ENCODE data around the gene FAR2.
"Not testable (repeated sequence)": the region's sequence is repeated elsewhere in the genome, so short reads cannot be mapped to it uniquely, and the experiment has no call there.

FAR2 gene

DNA sequence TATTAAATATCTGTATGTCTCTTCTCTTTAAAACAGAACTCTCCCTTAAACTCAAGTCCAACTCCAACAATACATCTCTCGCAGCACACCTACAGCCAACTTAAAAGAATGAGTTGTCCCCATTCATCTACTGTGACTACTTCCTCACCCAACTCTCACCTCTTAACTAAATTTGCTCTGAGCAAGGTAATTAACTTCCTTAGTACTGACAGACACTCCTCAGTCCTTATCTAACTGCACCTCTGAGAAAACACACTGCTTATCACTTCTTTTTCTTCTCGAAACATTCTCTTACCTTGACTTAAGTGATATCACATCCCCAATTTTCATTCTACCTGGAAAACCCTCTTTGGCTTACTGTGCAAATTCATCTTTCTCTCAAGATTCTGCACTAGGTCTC lies 224.9 kb downstream of the FAR2 start:
- Histone ChIP-seq H3K27me3 (no peaks in the 10 kb centered on the region), H3K4me3 (ENCODE audit: low read depth, low read length) (no peak overlapping the region)

GRCh38 chr12:29374913-29375312 lies 225.8 kb downstream of the FAR2 start:
- DNase-seq, result no peak
- Histone ChIP-seq H3K4me1 (no peaks in the 10 kb centered on the region), H3K4me3 (ENCODE audit: low read depth, low read length) (no peak overlapping the region), H3K36me3 (peaks cover 17% of the 10 kb centered on the region), H3K27me3 (no peaks in the 10 kb centered on the region), H3K9me3 (no peaks in the 10 kb centered on the region)
- TF ChIP-seq, protein P1, sequence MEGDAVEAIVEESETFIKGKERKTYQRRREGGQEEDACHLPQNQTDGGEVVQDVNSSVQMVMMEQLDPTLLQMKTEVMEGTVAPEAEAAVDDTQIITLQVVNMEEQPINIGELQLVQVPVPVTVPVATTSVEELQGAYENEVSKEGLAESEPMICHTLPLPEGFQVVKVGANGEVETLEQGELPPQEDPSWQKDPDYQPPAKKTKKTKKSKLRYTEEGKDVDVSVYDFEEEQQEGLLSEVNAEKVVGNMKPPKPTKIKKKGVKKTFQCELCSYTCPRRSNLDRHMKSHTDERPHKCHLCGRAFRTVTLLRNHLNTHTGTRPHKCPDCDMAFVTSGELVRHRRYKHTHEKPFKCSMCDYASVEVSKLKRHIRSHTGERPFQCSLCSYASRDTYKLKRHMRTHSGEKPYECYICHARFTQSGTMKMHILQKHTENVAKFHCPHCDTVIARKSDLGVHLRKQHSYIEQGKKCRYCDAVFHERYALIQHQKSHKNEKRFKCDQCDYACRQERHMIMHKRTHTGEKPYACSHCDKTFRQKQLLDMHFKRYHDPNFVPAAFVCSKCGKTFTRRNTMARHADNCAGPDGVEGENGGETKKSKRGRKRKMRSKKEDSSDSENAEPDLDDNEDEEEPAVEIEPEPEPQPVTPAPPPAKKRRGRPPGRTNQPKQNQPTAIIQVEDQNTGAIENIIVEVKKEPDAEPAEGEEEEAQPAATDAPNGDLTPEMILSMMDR (IDR thresholded peaks at IDR 0.05; ENCODE audit: low read depth, low read length), result no peak

More for the DNA sequence above, 224.9 kb downstream of the FAR2 start:
- TF ChIP-seq, protein P1 (IDR thresholded peaks at IDR 0.05; ENCODE audit: low read depth, low read length), result no peak
- DNase-seq, result no peak
- Histone ChIP-seq H3K36me3 (peaks cover 21% of the 10 kb centered on the region), H3K9me3 (no peaks in the 10 kb centered on the region), H3K4me1 (no peaks in the 10 kb centered on the region)

DNA sequence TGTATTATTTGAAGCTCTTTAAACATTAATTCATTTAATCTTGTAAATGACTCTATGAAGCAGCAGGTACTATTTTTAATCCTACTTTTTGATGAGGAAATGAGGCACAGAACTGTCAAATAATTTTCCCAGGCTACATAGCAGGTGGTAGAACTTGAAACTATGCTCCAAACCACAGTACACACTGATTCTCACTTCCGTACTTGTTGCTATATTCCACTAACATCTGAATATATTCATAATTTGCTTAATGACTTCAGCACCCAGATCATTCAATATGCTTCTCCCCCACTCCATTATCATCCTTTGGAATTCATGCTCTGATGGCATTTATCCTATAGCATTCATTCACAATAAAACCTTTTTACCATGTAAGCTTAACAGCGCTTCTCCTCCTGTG lies 227.0 kb downstream of the FAR2 start:
- TF ChIP-seq, protein P1 (IDR thresholded peaks at IDR 0.05; ENCODE audit: low read depth, low read length), result no peak
- H3K4me3 ChIP-seq (ENCODE audit: low read depth, low read length), result no peak overlapping the region
- peaks cover 9% of the 10 kb centered on the region; the same call in 1 of the 2 replicates for H3K36me3 ChIP-seq
- DNase-seq, result no peak
- H3K27me3 ChIP-seq, result no peaks in the 10 kb centered on the region
- H3K9me3 ChIP-seq, result no peaks in the 10 kb centered on the region
- H3K4me1 ChIP-seq, result no peaks in the 10 kb centered on the region

DNA sequence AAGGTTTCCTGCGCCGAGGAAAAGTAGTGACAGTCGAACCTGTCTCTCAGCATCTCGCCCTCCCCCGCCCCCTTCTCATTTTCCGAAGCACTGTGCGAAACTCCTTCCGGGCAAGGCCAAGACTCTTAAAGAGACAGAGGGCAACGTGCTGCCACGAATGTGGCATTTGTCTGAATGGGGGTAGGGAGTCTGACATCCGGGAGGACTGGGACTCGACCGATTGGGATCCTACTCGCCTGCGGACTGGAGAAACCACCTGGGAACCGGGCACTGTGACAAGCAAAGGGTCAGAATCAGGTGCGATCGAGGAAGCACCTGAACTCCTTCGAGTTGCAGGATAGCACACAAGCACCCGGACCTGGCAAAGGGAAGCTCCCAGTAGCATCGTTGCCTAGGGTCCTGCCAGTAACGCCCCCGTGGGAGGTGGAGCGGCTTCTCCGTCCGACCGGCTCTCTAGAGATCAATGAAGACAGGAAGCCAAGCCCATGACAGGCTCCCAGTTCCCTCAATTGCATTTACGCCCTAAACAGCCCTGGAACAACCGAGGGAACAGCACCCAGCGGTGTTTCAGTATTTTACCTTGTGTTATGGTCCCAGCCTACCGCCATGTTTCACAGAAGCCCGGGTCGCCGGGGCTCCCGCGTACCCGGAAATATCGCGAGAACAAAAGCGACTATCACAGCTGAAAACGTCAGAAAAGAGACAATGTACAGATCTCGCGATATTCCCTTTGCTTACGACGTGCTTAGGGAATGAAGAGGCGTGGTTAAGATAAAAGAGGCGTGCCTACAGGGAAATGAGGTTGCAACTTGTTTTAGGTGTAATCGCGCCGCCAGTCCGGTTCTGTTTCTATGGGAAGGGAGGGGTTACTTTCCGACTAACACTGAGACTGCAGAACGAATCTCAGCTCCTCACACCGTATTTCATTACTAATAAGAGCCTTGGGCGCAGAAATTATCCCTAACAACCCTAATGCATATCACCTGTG lies 231.8 kb downstream of the FAR2 start, which contains the start of gene ERGIC2:
TSS of gene ERGIC2 (minus strand) at position 637 of the 988 bp plus-strand sequence. CDS start 9,539 bp downstream, outside the sequence.
- TF ChIP-seq, protein P1 (IDR thresholded peaks at IDR 0.05; ENCODE audit: low read depth, low read length), result no peak
- peak within 1 kb of the TSS; percentile 96 for H3K4me3 ChIP-seq (ENCODE audit: low read depth, low read length)
- peaks cover 6% of the 10 kb centered on the region; the same call in 1 of the 2 replicates for H3K36me3 ChIP-seq
- H3K27me3 ChIP-seq, result no peaks in the 10 kb centered on the region
- DNase-seq, result peak; percentile 92
- no peaks in the 10 kb centered on the region for H3K4me1 ChIP-seq
- no peaks in the 10 kb centered on the region for H3K9me3 ChIP-seq

GRCh38 chr12:29382251-29382650 lies 233.2 kb downstream of the FAR2 start:
- no peaks in the 10 kb centered on the region for H3K9me3 ChIP-seq
- TF ChIP-seq, protein P1 (IDR thresholded peaks at IDR 0.05; ENCODE audit: low read depth, low read length), result no peak
- H3K27me3 ChIP-seq, result no peaks in the 10 kb centered on the region
- H3K4me3 ChIP-seq (ENCODE audit: low read depth, low read length), result no peak overlapping the region
- no peaks in the 10 kb centered on the region for H3K4me1 ChIP-seq
- H3K36me3 ChIP-seq, result peaks cover 6% of the 10 kb centered on the region; the same call in 1 of the 2 replicates
- DNase-seq, result no peak

DNA sequence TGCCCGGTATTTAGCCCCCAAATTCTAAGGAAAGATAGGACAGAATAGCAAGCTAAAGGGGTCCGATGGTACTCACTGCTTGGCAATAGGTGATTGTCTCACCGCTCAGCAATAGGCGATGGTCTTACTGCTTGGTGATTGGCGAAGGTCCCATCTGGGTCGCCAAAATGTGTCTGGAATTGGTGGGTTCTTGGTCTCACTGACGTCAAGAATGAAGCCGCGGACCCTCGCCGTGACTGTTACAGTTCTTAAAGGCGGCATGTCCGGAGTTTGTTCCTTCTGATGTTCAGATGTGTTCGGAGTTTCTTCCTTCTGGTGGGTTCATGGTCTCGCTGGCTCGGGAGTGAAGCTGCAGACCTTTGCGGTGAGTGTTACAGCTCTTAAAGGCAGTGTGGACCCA lies 236.1 kb downstream of the FAR2 start:
- H3K36me3 ChIP-seq; H3K27me3 ChIP-seq; H3K4me1 ChIP-seq; H3K4me3 ChIP-seq (ENCODE audit: low read depth, low read length); H3K9me3 ChIP-seq; DNase-seq: not testable (repeated sequence)
